ENCODE data around the gene C1R. TPM values are rescaled to one million over a fixed set of nuclear protein-coding genes. Genes with fewer than 3 reads are reported as not detected.

C1R gene
- polyA plus RNA-seq, 3 donors, result 0.14 to 0.88 TPM; not detected in 1

- H3K36me3 Mint-ChIP-seq, result no peaks in the 10 kb centered on the region
- H3K27ac ChIP-seq (ENCODE audit: low read depth in 1 of 2, low read length in 2 of 2), result no peak overlapping the region
- 90% methylated on average over 2 of the region's 2 CpGs for WGBS (ENCODE audit: insufficient coverage)
Observed at GRCh38 chr12:7032990-7033389, 59.3 kb downstream of the C1R start.

GRCh38 chr12:7031306-7031705, 60.9 kb downstream of the C1R start:
- DNase-seq, result no peak
- 88% methylated on average over 6 of the region's 6 CpGs for WGBS (ENCODE audit: insufficient coverage)
- Histone ChIP-seq H2AFZ (ENCODE audit: insufficient read depth, low read depth, low read length, poor library complexity, severe bottlenecking) (no peak overlapping the region), H3K4me3 (replicated peaks in 1 of 3; ENCODE audit: low read depth in 2 of 3, low read length in 3 of 3) (no peak overlapping the region), H3K79me2 (ENCODE audit: insufficient read depth, low read length) (no peaks in the 10 kb centered on the region), H3K36me3 (replicated peaks in 1 of 2; ENCODE audit: control insufficient read depth in 1 of 2, insufficient read depth in 2 of 2, low read length in 2 of 2) (no peaks in the 10 kb centered on the region), H3K4me2 (replicated peaks; ENCODE audit: extremely low read depth, low read length, poor library complexity, severe bottlenecking) (no peak overlapping the region), H3K9me3 (replicated peaks in 1 of 2; ENCODE audit: control insufficient read depth in 1 of 2, insufficient read depth in 1 of 2, low read length in 2 of 2) (no peaks in the 10 kb centered on the region), H3K4me1 (ENCODE audit: control insufficient read depth in 1 of 2, insufficient read depth in 2 of 2, low read length in 2 of 2) (no peaks in the 10 kb centered on the region), H3K27ac (ENCODE audit: low read depth in 1 of 2, low read length in 2 of 2) (no peak overlapping the region), H3K27me3 (ENCODE audit: control insufficient read depth in 2 of 2, insufficient read depth in 2 of 2, low read length in 2 of 2) (no peaks in the 10 kb centered on the region), H4K20me1 (ENCODE audit: insufficient read depth, low read length) (no peaks in the 10 kb centered on the region), H3K9ac (ENCODE audit: insufficient read depth, low read length, poor library complexity, severe bottlenecking) (no peak overlapping the region)
- H3K4me1 Mint-ChIP-seq, result no peaks in the 10 kb centered on the region
- intact Hi-C loops (cut with micrococcal nuclease), result no loop called here
- no peak for TF ChIP-seq CTCF (IDR thresholded peaks at IDR 0.05)
- peaks cover 2 to 5% (median 5%) of the 10 kb centered on the region in 3 donors for H3K27me3 Mint-ChIP-seq (ENCODE audit: low read depth in 3 of 3)
- no peak overlapping the region for H3K4me3 Mint-ChIP-seq
- H3K36me3 Mint-ChIP-seq, result no peaks in the 10 kb centered on the region
- H3K27ac Mint-ChIP-seq, result no peak overlapping the region
- peaks cover 0 to 3% (median 0%) of the 10 kb centered on the region in 7 donors for H3K9me3 Mint-ChIP-seq

More at GRCh38 chr12:7032990-7033389, 59.3 kb downstream of the C1R start:
- Mint-ChIP-seq H3K27me3 (ENCODE audit: low read depth in 3 of 3) (peaks cover 2 to 5% (median 4%) of the 10 kb centered on the region in 3 donors), H3K9me3 (peaks cover 0 to 3% (median 0%) of the 10 kb centered on the region in 7 donors), H3K27ac (no peak overlapping the region), H3K4me3 (no peak overlapping the region), H3K4me1 (no peaks in the 10 kb centered on the region)
- Histone ChIP-seq H2AFZ (ENCODE audit: insufficient read depth, low read depth, low read length, poor library complexity, severe bottlenecking) (no peak overlapping the region), H3K9ac (ENCODE audit: insufficient read depth, low read length, poor library complexity, severe bottlenecking) (no peak overlapping the region), H3K36me3 (replicated peaks in 1 of 2; ENCODE audit: control insufficient read depth in 1 of 2, insufficient read depth in 2 of 2, low read length in 2 of 2) (no peaks in the 10 kb centered on the region), H3K4me1 (ENCODE audit: control insufficient read depth in 1 of 2, insufficient read depth in 2 of 2, low read length in 2 of 2) (no peaks in the 10 kb centered on the region), H3K27me3 (ENCODE audit: control insufficient read depth in 2 of 2, insufficient read depth in 2 of 2, low read length in 2 of 2) (no peaks in the 10 kb centered on the region), H3K79me2 (ENCODE audit: insufficient read depth, low read length) (no peaks in the 10 kb centered on the region), H4K20me1 (ENCODE audit: insufficient read depth, low read length) (no peaks in the 10 kb centered on the region), H3K9me3 (replicated peaks in 1 of 2; ENCODE audit: control insufficient read depth in 1 of 2, insufficient read depth in 1 of 2, low read length in 2 of 2) (no peaks in the 10 kb centered on the region), H3K4me2 (replicated peaks; ENCODE audit: extremely low read depth, low read length, poor library complexity, severe bottlenecking) (no peak overlapping the region), H3K4me3 (replicated peaks in 1 of 3; ENCODE audit: low read depth in 2 of 3, low read length in 3 of 3) (no peak overlapping the region)
- no peak for DNase-seq
- intact Hi-C loops (cut with micrococcal nuclease), result no loop called here
- no peak for TF ChIP-seq CTCF (IDR thresholded peaks at IDR 0.05)

Small RNA genes lying within 50 kb of the gene (small RNA-seq; reads per million reads assigned to genes)
- gene AC006512.1 (ENCODE audit: insufficient read length, low read depth) (not detected), gene RNU6-485P (ENCODE audit: insufficient read length, low read depth) (not detected)

Other genes starting within 250 kb of the C1R start
- under 1 TPM; 0.57 to 0.61 (median 0.59) TPM for gene CDCA3, start 241.2 kb downstream of the C1R start, polyA plus RNA-seq
- gene USP5, start 240.3 kb downstream of the C1R start, polyA plus RNA-seq, result 10 to 100 TPM; 28.0 to 32.4 (median 29.9) TPM
- gene TPI1, start 224.9 kb downstream of the C1R start, polyA plus RNA-seq, result 100 to 1,000 TPM; 446 to 839 (median 764) TPM
- 1 to 10 TPM; 4.7 to 6.9 (median 6.6) TPM for gene SPSB2, start 219.1 kb downstream of the C1R start, polyA plus RNA-seq
- gene LRRC23, start 187.6 kb downstream of the C1R start, polyA plus RNA-seq, result 1 to 10 TPM; 4.9 to 6.8 (median 5.1) TPM
- gene ENO2, start 177.9 kb downstream of the C1R start, polyA plus RNA-seq, result under 1 TPM; 0.09 to 0.43 (median 0.19) TPM
- 10 to 100 TPM in 1 of 3 donors, under 1 TPM in 1, not detected in 1; 0.40 to 10.6 TPM for gene ATN1, start 164.5 kb downstream of the C1R start, polyA plus RNA-seq
- not detected for gene RNU7-1, start 148.6 kb downstream of the C1R start, polyA plus RNA-seq
- gene C12orf57, start 148.4 kb downstream of the C1R start, polyA plus RNA-seq, result 10 to 100 TPM; 19.1 to 59.2 (median 24.2) TPM
- gene PTPN6, start 141.1 kb downstream of the C1R start, polyA plus RNA-seq, result 100 to 1,000 TPM; 449 to 764 (median 562) TPM
- gene PHB2, start 121.8 kb downstream of the C1R start, polyA plus RNA-seq, result 100 to 1,000 TPM in 1 of 3 donors, 10 to 100 TPM in 2; 90.6 to 158 (median 91.9) TPM
- gene EMG1, start 121.5 kb downstream of the C1R start, polyA plus RNA-seq, result 10 to 100 TPM in 2 of 3 donors, 1 to 10 TPM in 1; 9.8 to 35.3 (median 33.1) TPM
- gene LPCAT3, start 74.0 kb downstream of the C1R start, polyA plus RNA-seq, result 10 to 100 TPM; 50.9 to 62.7 (median 54.1) TPM
- gene C1S, start 31.7 kb downstream of the C1R start, polyA plus RNA-seq, result under 1 TPM in 1 of 3 donors, not detected in 2; 1.00 TPM
- 10 to 100 TPM in 1 of 3 donors, 1 to 10 TPM in 2; 4.8 to 27.9 (median 5.6) TPM for gene C1RL, start 16.8 kb upstream of the C1R start, polyA plus RNA-seq
- gene RBP5, start 36.4 kb upstream of the C1R start, polyA plus RNA-seq, result not detected
- gene CLSTN3, start 37.9 kb upstream of the C1R start, polyA plus RNA-seq, result 10 to 100 TPM in 1 of 3 donors, not detected in 2; 13.7 TPM
- 10 to 100 TPM in 1 of 3 donors, 1 to 10 TPM in 2; 4.3 to 11.3 (median 7.1) TPM for gene PEX5, start 97.2 kb upstream of the C1R start, polyA plus RNA-seq
- gene ACSM4, start 211.6 kb upstream of the C1R start, polyA plus RNA-seq, result not detected